ENCODE data around the gene MRPL43. TPM values are rescaled to one million over a fixed set of nuclear protein-coding genes. Genes with fewer than 3 reads are reported as not detected.

Gene MRPL43
- total RNA-seq, 4 donors from 2014 or later: 32.5 to 104 (median 77.1) TPM

DNA sequence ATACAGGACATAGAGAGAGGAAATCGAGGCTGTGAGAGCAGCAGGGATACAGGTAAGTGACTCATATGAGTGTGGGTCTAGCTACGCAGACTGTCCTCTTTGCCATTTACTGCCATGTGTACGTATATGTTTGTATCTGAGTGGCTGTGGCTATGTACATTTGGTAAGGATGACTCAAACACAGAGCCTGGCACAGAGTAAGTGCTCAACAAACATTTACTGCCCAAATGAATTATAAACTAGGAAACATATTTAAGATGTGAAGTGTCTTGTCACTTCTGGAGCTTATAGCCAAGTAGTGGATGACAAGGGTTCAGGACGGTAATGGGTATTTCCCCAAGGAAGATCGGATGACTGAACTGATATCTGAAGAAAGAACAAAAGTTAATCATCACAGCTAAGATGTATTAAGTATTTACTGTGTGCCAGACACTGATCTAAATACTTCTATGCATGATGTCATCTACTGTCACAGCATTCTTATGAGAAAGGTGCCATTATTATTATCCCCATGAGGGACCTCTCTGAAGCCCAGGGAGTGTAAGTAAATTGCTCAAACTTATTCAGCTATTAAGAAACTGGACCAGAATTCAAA is 6.0 kb downstream of the MRPL43 start:
- intact Hi-C loops (cut with DNase I; ENCODE audit: low total_unique reads) (no loop called here), in situ Hi-C loops (cut with MboI; ENCODE audit: low pct_ligation_motif_present in 1 of 4, low pct_unique_long_range_greater_than_20kb in 1 of 4, low sequenced_read_pairs in 3 of 4) (no loop called here)
- H3K27me3 ChIP-seq: no peaks in the 10 kb centered on the region

GRCh38 chr10:100980711-100981110 is 6.6 kb downstream of the MRPL43 start:
- no peak for TF ChIP-seq POLR2AphosphoS5 (IDR thresholded peaks at IDR 0.05)
- TF ChIP-seq POLR2A (IDR thresholded peaks at IDR 0.05): no peak
- TF ChIP-seq, protein P1, sequence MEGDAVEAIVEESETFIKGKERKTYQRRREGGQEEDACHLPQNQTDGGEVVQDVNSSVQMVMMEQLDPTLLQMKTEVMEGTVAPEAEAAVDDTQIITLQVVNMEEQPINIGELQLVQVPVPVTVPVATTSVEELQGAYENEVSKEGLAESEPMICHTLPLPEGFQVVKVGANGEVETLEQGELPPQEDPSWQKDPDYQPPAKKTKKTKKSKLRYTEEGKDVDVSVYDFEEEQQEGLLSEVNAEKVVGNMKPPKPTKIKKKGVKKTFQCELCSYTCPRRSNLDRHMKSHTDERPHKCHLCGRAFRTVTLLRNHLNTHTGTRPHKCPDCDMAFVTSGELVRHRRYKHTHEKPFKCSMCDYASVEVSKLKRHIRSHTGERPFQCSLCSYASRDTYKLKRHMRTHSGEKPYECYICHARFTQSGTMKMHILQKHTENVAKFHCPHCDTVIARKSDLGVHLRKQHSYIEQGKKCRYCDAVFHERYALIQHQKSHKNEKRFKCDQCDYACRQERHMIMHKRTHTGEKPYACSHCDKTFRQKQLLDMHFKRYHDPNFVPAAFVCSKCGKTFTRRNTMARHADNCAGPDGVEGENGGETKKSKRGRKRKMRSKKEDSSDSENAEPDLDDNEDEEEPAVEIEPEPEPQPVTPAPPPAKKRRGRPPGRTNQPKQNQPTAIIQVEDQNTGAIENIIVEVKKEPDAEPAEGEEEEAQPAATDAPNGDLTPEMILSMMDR (IDR thresholded peaks at IDR 0.05): no peak
- TF ChIP-seq EP300 (IDR thresholded peaks at IDR 0.05; ENCODE audit: low read depth): no peak
- Histone ChIP-seq H3K4me1 (peaks cover 0 to 5% (median 2%) of the 10 kb centered on the region in 4 donors), H3K27ac (no peak overlapping the region), H3K9me3 (no peaks in the 10 kb centered on the region), H3K4me3 (no peak overlapping the region), H3K27me3 (no peaks in the 10 kb centered on the region), H3K36me3 (peaks cover 0 to 8% (median 0%) of the 10 kb centered on the region in 4 donors)
- intact Hi-C loops (cut with DNase I; ENCODE audit: low total_unique reads) (no loop called here), in situ Hi-C loops (cut with MboI; ENCODE audit: low pct_ligation_motif_present in 1 of 4, low pct_unique_long_range_greater_than_20kb in 1 of 4, low sequenced_read_pairs in 3 of 4) (no loop called here)
- WGBS, 2 donors (ENCODE audit: low coverage in 1 of 2): 98% methylated on average over 7 of the region's 7 CpGs; no CpG with 5 or more reads in 1 of the 2 donors
- DNase-seq: peak; percentile 3

More for the DNA sequence above, 6.0 kb downstream of the MRPL43 start:
- no peak overlapping the region for H3K4me3 ChIP-seq
- peaks cover 3 to 10% (median 7%) of the 10 kb centered on the region in 4 donors for H3K4me1 ChIP-seq
- H3K27ac ChIP-seq: no peak overlapping the region
- WGBS, 2 donors (ENCODE audit: low coverage in 1 of 2): 81 to 83% methylated on average over 5 of the region's 5 CpGs
- no peak for TF ChIP-seq EP300 (IDR thresholded peaks at IDR 0.05; ENCODE audit: low read depth)
- TF ChIP-seq POLR2AphosphoS5 (IDR thresholded peaks at IDR 0.05): no peak
- no peak for DNase-seq
- H3K9me3 ChIP-seq: no peaks in the 10 kb centered on the region
- H3K36me3 ChIP-seq: peaks cover 0 to 8% (median 0%) of the 10 kb centered on the region in 4 donors

- TF ChIP-seq POLR2A (IDR thresholded peaks at IDR 0.05): no peak
- TF ChIP-seq POLR2AphosphoS5 (IDR thresholded peaks at IDR 0.05): no peak
- intact Hi-C loops (cut with DNase I; ENCODE audit: low total_unique reads): no loop called here
- H3K27me3 ChIP-seq: no peaks in the 10 kb centered on the region
- DNase-seq: no peak
- H3K36me3 ChIP-seq: peaks cover 0 to 8% (median 0%) of the 10 kb centered on the region in 4 donors
- 93 to 100% methylated on average over 2 of the region's 2 CpGs for WGBS, 2 donors (ENCODE audit: low coverage in 1 of 2)
- H3K9me3 ChIP-seq: no peaks in the 10 kb centered on the region
- H3K27ac ChIP-seq: no peak overlapping the region
- H3K4me1 ChIP-seq: peaks cover 0 to under 1% (median 0%) of the 10 kb centered on the region in 4 donors
- in situ Hi-C loops (cut with MboI; ENCODE audit: low pct_ligation_motif_present in 1 of 4, low pct_unique_long_range_greater_than_20kb in 1 of 4, low sequenced_read_pairs in 3 of 4): no loop called here
- H3K4me3 ChIP-seq: no peak overlapping the region
Observed at GRCh38 chr10:100980311-100980710, 7.0 kb downstream of the MRPL43 start.

GRCh38 chr10:100979791-100980272 is 7.5 kb downstream of the MRPL43 start:
- 93% methylated on average over 16 of the region's 16 CpGs; no CpG with 5 or more reads in 1 of the 2 donors for WGBS, 2 donors (ENCODE audit: low coverage in 1 of 2)
- H3K4me3 ChIP-seq: no peak overlapping the region
- intact Hi-C loops (cut with DNase I; ENCODE audit: low total_unique reads): no loop called here

GRCh38 chr10:100978901-100979195 is 8.4 kb downstream of the MRPL43 start:
- H3K36me3 ChIP-seq: peaks cover 0 to 8% (median 0%) of the 10 kb centered on the region in 4 donors
- WGBS, 2 donors (ENCODE audit: low coverage in 1 of 2): 85% methylated on average over 10 of the region's 10 CpGs; no CpG with 5 or more reads in 1 of the 2 donors
- no peak for TF ChIP-seq EP300 (IDR thresholded peaks at IDR 0.05; ENCODE audit: low read depth)
- TF ChIP-seq, protein P1 (IDR thresholded peaks at IDR 0.05): no peak
- no peaks in the 10 kb centered on the region for H3K27me3 ChIP-seq
- intact Hi-C loops (cut with DNase I; ENCODE audit: low total_unique reads) (no loop called here), in situ Hi-C loops (cut with MboI; ENCODE audit: low pct_ligation_motif_present in 1 of 4, low pct_unique_long_range_greater_than_20kb in 1 of 4, low sequenced_read_pairs in 3 of 4) (no loop called here)
- no peaks in the 10 kb centered on the region for H3K4me1 ChIP-seq
- DNase-seq: no peak
- H3K4me3 ChIP-seq: no peak overlapping the region
- H3K9me3 ChIP-seq: no peaks in the 10 kb centered on the region
- no peak overlapping the region for H3K27ac ChIP-seq

More at GRCh38 chr10:100979791-100980272, 7.5 kb downstream of the MRPL43 start:
- TF ChIP-seq, protein P1 (IDR thresholded peaks at IDR 0.05): no peak
- TF ChIP-seq POLR2A (IDR thresholded peaks at IDR 0.05) (no peak), EP300 (IDR thresholded peaks at IDR 0.05; ENCODE audit: low read depth) (no peak), POLR2AphosphoS5 (IDR thresholded peaks at IDR 0.05) (no peak)
- no peak for DNase-seq
- Histone ChIP-seq H3K36me3 (peaks cover 0 to 8% (median 0%) of the 10 kb centered on the region in 4 donors), H3K4me1 (no peaks in the 10 kb centered on the region), H3K27me3 (no peaks in the 10 kb centered on the region), H3K27ac (no peak overlapping the region), H3K9me3 (no peaks in the 10 kb centered on the region)
- in situ Hi-C loops (cut with MboI; ENCODE audit: low pct_ligation_motif_present in 1 of 4, low pct_unique_long_range_greater_than_20kb in 1 of 4, low sequenced_read_pairs in 3 of 4): no loop called here
